NCI-H345 (cell line): Measurements from ENCODE around the gene ARHGAP15.
A peak's percentile ranks its signal among the peaks of the same experiment; 100 is the strongest.

Source experiments
- DNase-seq: peaks from one replicate; lab custom pipeline; 2025; lab: John Stamatoyannopoulos, UW

The ARHGAP15 gene

DNA sequence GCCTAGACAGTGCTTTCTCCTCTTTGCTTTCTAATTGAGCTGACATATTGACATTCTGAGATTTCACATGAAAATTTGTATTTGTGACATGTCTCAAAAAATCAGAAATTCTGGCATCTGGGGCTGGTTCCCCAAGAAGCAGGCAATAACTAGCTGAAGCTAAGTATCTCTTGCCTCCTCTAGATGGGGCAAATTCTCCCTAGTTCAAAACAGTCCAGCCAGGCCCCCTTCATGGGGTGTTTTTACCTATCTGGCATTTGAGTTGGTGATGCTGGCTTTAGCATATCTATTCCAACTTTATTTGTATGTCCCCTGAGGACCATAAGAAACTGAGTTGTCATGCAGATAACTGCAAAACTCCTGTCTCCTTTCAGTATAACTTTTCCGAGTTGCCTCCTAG lies 39.9 kb downstream of the ARHGAP15 start:
- no peak for DNase-seq

DNA sequence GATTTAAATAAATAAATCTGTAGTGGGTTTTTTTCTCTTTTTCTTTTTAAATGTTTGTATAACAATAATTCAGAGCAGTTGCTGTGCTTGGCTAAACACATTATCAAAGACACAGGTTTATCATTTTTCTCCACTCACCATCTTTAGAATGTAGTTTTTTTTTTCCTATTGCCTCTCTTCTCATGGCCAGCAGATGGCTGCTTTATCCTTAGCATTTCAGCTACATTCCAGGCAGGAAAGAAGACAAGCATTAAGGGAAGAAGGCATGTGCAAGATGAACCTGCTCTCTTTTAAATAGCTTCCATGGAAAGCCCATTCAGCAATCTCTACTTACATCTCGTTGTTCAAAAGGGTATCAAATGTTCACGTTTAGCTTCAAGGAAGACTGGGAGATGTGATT lies 42.6 kb downstream of the ARHGAP15 start:
- no peak for DNase-seq

DNA sequence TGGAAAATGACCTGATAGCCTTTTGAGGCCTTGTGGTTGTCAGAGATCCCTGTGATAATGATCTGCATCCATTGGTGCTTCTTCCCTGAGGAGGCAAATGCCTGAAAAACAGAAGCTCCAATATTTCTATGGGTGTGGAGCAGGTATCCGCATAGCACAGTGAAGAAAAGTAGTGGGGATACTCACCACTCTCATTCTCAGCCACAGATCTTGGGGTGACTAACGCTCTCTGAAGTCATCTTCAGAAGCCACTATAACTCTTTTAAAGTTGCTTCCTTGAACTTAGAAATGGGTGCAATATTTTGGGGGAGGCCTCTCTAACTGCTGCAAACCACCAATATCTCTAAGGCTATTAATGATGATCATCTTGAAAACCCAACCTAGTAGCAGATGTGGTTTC lies 46.2 kb downstream of the ARHGAP15 start:
- DNase-seq = no peak

DNA sequence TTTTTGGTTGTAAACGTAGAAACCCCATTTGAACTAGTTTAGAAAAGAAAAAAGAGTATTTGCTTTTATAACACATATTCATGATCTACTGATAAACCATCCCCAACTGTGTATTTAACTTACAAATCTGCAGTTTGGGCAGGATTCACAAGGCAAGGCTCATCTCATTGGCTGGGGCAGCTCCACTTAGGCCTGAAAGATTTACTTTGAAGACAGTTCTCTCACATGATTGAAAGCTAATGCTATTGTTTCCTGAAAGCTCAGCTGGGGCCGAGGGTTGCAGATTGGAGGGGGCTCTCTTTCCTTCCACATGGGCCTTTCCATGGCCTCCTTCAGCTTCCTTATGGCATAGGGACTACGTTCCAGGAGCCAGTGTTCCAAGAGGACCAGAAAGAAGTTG lies 47.4 kb downstream of the ARHGAP15 start:
- no peak for DNase-seq

DNA sequence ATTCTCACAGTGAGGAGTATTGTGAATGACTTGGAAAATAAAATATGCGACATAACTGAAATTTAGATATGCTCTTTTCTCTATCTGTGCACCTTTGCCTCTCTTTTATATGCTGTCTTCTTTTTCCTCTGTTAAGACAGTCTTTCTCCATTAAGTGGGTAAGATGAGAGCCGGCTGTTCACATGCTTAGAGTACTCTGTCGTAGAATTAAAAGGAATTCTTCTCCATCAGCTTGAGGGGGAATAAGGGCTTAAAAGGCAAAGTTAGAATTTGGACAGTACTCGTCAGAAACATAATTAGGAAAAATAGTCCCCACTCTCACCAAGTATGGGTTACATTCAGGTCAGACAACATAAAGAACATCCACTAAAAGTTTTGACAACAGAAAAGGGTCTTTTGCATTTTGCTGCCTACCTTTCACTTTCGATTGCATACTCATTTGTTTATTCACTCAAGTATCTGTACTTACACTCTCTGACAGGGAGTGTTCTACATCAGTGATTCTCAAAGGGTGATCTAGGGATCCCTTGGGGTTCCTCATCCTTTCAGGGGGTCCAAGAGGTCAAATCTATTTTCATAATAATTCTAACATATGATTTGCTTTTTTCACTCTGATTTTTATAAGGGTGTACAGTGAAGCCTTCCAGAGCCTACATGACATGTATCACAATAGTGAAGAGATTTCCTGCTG lies 48.0 kb downstream of the ARHGAP15 start:
- DNase-seq = peak; percentile 44

DNA sequence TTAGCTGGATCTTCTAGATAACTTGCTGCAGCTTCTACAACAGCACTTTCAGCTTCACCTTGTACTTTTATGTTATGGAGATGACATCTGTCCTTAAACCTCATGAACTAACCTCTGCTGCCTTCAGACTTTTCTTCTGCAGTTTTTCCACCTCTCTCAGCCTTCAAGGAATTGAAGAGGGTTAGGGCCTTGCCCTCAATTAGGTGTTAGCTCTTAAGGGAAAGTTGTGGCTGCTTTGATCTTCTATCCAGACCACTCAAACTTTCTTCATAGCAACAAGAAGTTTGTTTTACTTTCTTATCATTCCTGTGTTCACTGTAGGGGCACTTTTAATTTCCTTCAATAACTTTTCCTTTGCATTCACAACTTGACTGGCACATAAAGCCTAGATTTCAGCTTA lies 52.3 kb downstream of the ARHGAP15 start:
- no peak for DNase-seq

DNA sequence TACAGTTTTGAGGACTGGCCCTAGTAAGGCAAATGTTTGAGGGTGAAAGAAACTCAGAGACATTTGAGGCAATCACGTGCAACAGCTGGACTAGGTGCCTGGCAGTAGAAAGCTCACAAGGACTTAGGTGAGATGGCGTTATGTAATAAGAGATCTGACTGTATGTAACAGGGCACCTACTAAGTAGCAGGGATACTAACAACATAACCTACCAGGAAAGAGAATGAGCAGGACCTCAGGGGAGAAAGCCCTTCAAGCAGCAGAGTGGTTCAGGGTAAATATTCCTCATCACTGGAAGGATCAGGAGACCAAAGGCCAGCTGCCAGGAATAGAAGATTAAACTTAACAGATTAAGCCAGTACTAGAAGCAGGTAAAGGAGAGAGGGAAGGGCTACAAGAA lies 53.4 kb downstream of the ARHGAP15 start:
- no peak for DNase-seq

DNA sequence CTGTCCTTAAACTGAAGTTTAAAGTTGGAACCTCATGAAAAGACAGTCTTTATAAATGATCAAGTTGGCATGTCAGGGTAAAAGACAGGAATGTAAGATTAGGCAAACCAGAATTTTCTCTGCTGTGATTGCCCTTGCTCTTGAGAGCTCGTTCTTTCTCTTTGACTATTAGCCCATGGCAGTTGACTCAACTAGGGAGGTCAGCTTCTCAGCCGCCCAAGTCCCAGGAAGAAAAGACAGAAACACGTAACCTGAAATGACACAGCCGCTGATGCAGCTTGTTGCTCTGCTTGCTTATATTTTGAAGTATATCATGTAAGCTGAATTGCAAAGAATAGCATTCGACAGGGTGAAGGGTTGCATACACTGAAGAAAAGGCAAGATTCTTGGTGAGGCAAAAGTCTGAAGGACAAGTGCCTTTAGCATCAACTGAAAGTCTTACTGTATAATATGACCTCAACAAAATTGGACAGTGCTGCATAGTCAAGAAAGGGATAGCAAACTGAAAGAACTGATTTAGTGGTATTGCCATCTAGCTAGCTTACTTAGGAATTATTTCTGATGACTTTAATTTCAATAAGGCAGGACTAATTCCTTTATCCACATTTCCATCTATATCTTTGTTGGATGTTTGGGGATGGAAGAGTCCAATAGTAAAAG lies 54.7 kb downstream of the ARHGAP15 start:
- DNase-seq = no peak

DNA sequence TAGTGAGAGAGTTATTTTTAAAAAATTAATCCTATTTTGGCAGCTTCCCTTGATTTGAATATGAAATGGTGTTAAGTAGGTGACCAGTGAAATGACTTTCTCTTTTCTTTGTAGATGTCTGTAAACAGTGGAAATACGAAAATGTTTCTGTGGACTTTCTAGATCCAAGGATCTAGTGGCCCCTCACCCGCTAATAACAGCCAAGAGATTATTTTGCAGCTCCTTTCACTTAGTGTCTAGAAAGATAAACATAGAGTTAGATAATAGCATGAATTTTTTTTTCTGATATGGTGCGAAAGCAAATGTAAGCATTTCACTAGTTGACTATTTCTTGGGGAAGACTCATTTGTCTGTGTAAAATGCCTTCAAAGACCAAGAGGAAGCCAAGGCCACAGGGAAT lies 57.7 kb downstream of the ARHGAP15 start:
- DNase-seq = no peak

DNA sequence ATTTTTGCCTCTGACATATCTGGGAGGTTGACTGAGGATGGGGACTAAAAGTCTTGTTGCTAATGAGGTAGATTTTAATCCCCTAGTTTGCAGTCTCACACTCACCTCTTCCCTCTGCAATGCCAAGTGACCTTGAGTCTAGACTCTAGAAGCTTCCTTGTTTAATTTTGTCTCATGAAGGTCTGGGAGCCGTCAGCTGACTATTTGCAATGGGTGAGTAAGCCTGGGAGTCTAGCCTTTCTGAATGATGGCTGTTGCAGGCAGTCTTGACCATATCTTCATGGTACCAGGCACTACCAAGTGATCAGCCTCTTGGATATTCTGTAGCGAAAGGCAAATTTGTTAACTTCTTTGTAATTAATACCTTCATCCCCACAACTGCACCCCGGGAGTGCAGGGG lies 61.2 kb downstream of the ARHGAP15 start:
- DNase-seq = no peak

DNA sequence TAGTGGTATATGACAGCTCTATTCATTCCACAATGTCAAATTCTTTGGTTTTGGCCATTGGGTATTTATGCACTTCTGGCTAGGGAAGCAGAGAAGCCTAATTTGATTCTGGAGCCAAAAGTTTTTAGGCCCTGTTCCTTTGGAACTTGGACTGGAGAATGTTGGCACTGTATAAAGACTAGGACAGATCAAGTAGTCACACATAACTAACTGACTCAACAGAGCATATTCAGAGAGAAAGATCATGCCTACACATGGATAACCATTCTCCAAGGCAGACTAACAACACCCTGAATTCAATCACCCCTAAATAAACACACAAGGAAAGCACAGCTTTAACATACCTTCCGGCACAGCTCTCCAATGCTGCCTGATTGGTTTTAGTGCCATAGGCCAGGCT lies 62.9 kb downstream of the ARHGAP15 start:
- DNase-seq = no peak

DNA sequence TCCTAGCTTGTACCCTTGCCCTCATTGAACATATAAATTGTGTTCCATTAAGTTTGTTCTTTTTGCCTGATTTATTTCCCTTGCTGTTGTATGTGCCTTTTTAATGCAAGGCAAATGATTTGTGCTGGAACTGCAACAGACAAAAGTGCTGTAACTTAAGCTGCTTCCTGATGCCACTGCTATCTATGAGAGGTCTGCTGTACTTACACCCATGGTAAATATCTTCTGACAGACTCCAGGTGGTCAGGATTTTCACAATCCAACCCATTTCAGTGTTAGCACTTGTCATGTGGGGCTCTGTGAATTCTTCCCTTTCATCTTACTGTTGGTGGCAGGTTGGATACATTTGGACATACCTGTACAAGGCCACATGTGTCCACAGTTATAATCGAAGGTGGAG lies 63.5 kb downstream of the ARHGAP15 start:
- no peak for DNase-seq

DNA sequence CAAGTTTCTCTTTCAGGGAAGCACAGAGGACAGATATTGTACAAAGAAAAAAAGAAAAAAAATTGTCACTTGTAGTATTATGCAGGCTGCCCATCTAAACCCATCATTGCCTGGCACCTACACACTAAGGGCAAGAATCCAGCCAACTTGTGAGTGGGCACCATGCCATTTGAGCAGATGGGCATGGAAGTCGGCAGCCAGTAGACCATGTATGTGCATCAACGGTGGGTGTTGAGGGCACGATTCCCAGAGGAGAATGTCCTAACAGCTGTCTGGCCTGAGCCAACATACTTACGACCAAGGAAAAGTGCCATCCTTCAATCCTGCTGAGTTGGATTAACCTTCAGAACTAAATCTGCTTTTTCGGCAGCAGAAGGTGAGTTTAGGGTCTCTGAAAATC lies 63.9 kb downstream of the ARHGAP15 start:
- DNase-seq = no peak

DNA sequence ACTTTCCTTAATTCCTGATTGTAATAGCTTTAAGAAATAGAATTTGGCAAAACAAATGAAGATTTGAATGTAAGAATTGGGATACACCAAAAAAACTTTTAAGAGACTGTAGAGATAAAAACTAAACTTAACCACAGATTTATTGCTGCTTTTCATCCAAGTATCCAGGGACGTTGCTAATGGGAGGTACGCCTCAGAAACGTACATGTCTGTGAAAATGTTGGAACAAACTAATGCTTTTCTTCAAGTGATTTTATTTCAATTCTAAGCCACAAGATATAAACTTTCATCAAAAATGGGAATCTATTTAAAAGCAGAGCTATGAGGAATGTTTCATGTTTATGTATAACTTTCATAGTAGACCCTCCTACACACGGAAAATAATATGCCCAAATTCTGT lies 66.3 kb downstream of the ARHGAP15 start:
- no peak for DNase-seq

DNA sequence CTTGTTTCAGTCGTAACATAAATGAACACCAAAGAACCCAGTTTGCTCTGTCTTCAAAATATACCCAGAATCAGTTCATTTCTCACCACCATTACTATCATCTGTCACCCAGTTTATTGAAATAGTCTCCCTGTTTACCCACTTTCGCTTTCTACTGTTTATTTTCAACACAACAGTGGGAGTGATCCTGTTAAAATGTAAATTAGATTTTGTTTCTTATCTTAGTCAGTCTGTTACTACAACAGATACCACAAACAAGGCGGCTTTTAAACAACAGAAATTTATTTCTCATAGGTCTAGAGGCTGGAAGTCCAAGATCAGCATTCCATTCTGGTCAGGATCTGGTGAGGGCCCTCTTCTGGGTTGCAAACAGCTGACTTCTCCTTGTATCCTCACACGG lies 74.8 kb downstream of the ARHGAP15 start:
- DNase-seq = no peak

DNA sequence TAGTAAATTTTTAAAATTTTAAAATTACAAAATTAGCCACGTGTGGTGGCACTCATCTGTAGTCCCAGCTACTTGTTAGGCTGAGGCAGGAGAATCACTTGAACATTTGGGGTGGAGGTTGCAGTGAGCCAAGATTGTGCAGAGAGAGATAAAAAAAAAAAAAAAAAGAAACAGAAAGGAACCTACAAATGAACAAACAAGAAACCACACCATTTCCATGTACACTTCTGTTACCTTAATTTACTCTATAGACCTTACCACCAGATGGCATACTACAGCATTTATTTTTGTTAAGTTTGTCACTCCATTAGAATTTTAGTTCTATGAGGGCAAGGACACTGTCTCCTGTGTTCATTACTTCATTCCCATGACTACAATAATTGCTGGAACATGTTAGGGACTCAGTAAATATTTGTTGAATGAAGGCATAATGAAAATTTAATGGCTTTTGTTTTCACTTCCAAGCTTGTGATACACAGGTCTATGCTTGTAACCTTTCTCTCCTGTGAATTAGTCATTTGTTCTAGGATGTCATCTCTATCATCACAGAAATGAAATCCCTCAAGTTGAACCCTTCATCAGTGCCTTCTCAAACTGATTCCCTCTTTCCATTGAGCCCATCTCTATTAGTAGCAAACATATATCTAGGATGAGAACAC lies 76.0 kb downstream of the ARHGAP15 start:
- no peak for DNase-seq

DNA sequence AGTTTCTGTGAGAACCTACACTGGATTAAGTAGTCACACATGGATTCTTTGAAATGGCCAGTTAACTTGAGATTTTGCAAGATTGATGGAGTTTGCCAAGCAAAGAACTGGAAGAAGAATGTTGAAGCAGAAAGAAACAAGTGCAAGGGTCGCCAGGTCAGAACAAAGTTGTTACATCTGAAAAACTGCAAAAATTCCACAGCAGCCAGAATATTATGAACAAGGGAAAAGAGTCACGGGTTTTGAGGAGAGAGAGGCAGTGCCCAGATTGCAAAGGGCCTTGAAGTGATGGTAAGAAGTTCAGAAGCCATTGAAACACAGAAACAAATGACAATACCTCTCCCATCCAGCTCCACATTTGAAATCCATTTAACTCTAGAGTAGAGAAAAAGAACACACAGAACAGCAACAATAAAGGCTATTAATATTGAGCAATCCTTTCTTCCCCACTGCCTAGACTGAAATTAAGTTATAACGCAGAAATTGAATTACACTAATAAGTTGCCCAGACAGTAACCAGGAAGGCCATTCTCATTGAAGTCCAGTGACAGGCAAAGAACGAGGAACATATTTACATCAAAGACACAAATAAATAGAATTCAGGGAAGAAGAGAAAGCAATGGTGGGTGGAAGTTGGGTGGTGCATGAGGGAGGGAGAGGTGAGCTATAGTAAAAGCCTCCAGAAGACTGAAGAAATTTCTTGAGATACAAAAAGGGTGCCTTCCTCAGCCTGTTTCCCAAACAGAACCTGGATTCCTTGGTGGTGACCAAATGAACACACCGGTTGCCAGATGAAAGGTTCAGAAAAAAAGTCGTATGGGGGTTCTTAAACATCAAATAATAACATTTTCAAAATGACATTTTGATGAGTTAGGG lies 80.6 kb downstream of the ARHGAP15 start:
- DNase-seq = no peak

DNA sequence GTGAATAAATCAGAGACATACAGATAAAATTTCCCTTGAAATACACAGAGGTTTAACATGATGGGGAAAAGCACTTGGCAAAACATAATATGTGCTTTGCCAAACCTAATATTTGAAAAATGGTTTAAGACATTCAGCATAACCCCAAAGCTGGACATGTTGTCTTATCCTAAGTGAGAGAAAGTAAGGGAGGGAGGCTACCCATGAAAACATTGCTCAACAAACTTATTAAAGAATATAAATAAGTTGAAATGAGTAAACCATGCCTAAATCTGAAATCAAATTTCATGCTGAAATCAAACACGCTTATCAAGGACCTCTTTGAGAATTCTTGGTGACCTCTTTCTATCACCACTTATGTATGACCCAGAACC lies 81.2 kb downstream of the ARHGAP15 start:
- no peak for DNase-seq

DNA sequence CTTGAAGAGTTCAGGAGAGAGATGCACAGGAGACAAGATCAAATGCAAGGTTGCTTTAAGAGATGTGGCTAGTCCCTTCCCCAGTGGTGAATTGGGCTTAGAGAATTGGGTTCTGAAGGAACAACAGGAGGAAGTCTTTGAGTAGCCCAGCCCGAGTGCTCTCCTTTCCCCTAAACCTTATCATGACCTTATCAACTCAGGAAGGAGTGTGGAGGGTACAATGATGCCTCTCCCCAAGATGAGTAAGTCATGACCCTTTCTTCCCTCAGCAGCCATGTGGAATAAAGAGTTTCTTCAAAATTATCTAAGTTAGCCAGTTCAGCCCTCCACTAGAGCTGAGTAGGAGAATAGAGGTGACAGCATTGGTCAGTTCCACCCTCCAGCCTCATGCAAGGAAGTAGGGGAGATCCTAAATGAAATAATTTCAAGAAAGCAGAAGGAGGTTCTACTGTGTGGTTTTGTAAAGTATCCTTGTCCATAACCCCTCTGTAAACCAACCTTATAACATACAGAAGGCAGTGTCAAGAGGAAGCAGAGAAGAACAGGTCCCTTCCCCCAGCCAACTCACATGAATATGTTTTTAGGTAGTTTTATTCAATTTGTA lies 88.4 kb downstream of the ARHGAP15 start:
- DNase-seq = no peak

DNA sequence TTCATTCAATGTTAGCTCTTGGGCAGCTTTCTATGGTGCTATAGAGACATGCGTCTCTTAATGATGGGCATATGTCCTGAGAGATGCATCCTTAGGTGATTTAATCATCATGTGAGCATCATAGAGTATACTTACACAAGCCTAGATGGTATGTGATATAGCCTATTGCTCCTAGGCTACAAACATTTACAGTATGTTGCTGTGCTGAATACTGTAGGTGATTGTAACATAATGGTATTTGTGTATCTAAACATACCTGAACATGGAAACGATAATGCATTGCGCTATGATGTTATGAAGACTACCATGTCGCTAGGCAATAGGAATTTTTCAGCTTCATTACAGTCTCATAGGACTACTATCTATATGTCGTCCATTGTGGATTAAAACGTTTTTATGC lies 89.4 kb downstream of the ARHGAP15 start:
- DNase-seq = no peak

DNA sequence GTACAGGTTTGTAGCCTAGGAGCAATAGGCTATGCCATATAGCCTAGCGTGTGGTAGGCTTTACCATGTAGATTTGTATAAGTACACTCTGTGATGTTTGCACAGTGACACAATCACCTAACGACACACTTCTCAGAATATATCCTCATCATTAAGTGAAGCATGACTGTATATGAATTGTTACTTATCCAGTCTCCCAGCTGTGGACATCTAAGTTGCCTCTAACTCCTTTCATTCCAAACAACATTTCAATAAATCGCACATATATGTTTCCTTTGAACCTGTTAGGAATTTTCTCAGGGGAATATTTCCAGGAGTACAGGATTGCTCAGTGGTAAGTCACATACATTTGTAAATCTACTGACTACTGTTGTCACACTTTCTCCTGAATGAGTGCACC lies 90.0 kb downstream of the ARHGAP15 start:
- DNase-seq = peak; percentile 22

DNA sequence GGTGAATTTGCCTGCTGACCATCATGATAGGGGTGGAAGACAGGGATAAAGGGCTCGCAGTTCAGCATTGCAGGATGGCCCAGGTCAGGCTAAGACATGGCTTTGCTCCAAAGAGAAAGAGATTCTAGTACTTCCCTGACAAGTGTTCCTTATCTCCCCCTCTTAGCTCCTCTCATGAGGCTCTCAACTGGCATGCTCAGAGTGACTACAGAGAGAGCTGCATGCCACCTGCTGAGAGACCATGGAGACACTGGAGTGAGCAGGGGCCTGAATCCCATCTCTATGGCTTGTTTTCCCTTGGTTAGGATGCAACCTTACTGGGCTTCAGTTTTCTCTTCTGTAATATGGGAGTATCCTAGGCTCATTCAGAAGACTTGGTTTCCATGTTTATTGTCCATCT lies 94.3 kb downstream of the ARHGAP15 start:
- no peak for DNase-seq
